B cell (primary cell): ENCODE measurements around the gene APOB.

ENCODE experiments used
- EZH2 ChIP-seq: IDR thresholded peaks from 2 replicates; pipeline ENCODE4 v1.6.1; 2012; ENCODE audit warnings: borderline replicate concordance, low read depth, mild to moderate bottlenecking, moderate library complexity, low read length; ENCODE audit not compliant: insufficient read depth, poor library complexity, severe bottlenecking
- TF ChIP-seq, protein P1 (sequence below): fragments of 200-600 bp; IDR thresholded peaks from one replicate; pipeline ENCODE4 v1.8.0; 2022; ENCODE audit warnings: antibody characterized with exemption, mild to moderate bottlenecking

DNA sequence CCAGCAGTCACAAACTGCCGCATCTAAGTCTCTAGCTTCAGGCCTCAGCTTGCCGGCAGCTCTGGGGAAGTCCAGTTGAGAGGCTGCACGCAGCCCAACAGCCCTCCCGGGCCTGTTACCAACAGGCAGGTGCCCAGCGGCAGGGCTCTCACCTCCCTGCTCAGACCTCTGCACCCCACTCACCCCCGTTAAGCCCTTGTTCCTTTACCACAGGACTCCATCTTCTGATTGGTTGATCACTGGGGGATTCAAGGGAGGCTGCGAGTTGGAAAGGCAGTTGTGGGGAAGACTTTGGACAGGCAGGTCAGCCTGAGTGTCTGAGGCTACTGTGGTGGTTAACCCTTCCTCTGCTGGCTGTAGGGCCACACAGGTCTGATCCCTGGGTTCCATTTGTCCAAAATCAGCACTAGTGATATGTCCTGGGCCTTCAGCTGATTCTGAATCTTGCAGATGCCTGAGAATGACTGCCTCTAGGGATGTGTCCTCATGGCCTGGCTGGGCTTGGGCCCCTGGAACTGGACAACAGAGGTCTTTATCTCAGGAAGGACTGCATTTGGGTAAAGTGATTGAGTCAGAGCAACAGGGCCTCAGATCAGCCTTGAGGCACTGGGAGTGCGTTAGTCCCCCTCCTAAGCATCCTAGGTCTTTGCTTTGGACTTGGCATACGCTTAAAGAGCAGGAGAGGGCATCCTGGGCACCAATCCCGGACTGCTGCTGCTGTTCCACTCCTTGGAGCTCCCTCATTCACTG is 88.4 kb downstream of the APOB start:
- TF ChIP-seq, protein P1, sequence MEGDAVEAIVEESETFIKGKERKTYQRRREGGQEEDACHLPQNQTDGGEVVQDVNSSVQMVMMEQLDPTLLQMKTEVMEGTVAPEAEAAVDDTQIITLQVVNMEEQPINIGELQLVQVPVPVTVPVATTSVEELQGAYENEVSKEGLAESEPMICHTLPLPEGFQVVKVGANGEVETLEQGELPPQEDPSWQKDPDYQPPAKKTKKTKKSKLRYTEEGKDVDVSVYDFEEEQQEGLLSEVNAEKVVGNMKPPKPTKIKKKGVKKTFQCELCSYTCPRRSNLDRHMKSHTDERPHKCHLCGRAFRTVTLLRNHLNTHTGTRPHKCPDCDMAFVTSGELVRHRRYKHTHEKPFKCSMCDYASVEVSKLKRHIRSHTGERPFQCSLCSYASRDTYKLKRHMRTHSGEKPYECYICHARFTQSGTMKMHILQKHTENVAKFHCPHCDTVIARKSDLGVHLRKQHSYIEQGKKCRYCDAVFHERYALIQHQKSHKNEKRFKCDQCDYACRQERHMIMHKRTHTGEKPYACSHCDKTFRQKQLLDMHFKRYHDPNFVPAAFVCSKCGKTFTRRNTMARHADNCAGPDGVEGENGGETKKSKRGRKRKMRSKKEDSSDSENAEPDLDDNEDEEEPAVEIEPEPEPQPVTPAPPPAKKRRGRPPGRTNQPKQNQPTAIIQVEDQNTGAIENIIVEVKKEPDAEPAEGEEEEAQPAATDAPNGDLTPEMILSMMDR: no peak
- no peak for TF ChIP-seq EZH2
